A549 (cell line): ENCODE data around the gene PTGER4. TPM values are rescaled to one million over a fixed set of nuclear protein-coding genes. Genes with fewer than 3 reads are reported as not detected.
A peak's percentile ranks its signal among the peaks of the same experiment; 100 is the strongest.

Experiments used
- ATAC-seq, 2 experiments: fragments of 200-7000 bp in 1 of 2; fragments of >200 bp in 1 of 2; cut with Nextera tagmentation in 1 of 2; cut with Tn5 transposase in 1 of 2; 3 replicates each; pipeline versions ENCODE4 v1.8.0 to v1.9.1; 2018 to 2020; ENCODE audit warnings: mild to moderate bottlenecking in 1 of 2, moderate library complexity in 1 of 2
- CTCF ChIA-PET: fragments of 300-600 bp; sonication (Branson Sonifier 250); formaldehyde crosslinking; extraction: SDS; loops from one replicate; lab custom pipeline; 2021; ENCODE audit warnings: antibody characterized with exemption, inconsistent platforms; lab: Yijun Ruan, JAX
- POLR2A ChIA-PET: fragments of 350-600 bp; formaldehyde crosslinking; extraction: SDS; loops from one replicate; lab custom pipeline; 2021; ENCODE audit warnings: antibody characterized with exemption, inconsistent platforms; lab: Yijun Ruan, JAX
- DNase-seq, 2 experiments: peaks; one replicate each; pipeline versions ENCODE4 v3.0.0 to v3.0.0-alpha.2; 2011 to 2016; ENCODE audit warnings: low read depth in 1 of 2, low spot score in 1 of 2
- FAIRE-seq: peaks from 2 replicates; lab custom pipeline; 2011; peaks lifted over from hg19 to GRCh38; lab: Jason Lieb, UNC
- H3K27ac ChIP-seq, 2 experiments: fragments of >200 bp; sonication (Bioruptor Twin); formaldehyde crosslinking; 3 replicates each; pipeline ENCODE4 v1.5.1; 2016 to 2017
- H3K4me1 ChIP-seq: fragments of >200 bp; sonication (Bioruptor Twin); formaldehyde crosslinking; 3 replicates; pipeline ENCODE4 v1.6.1; 2016
- H3K4me2 ChIP-seq: fragments of >200 bp; sonication (Bioruptor Twin); formaldehyde crosslinking; 3 replicates; pipeline ENCODE4 v1.6.1; 2016
- H3K4me3 ChIP-seq: fragments of >200 bp; sonication (Bioruptor Twin); formaldehyde crosslinking; 3 replicates; pipeline ENCODE4 v1.5.1; 2016
- H3K9me3 ChIP-seq: fragments of >200 bp; sonication (Bioruptor Twin); formaldehyde crosslinking; 3 replicates; pipeline ENCODE4 v1.6.1; 2016
- BCL3 ChIP-seq: fragments of >200 bp; sonication (Bioruptor Twin); formaldehyde crosslinking; IDR thresholded peaks from 3 replicates; pipeline ENCODE4 v1.6.1; 2016
- CBX2 ChIP-seq: fragments of 200-600 bp; sonication (generic); IDR thresholded peaks from 2 replicates; pipeline ENCODE4 v1.6.1; 2016; ENCODE audit warnings: low read depth, mild to moderate bottlenecking, borderline replicate concordance
- CBX8 ChIP-seq: fragments of 200-600 bp; sonication (generic); IDR thresholded peaks from 2 replicates; pipeline ENCODE4 v1.6.1; 2016
- CHD2 ChIP-seq: fragments of 150-350 bp; IDR thresholded peaks from 2 replicates; pipeline ENCODE4 v1.6.1; 2014; ENCODE audit warnings: low read length; ENCODE audit not compliant: partially characterized antibody
- CTCF ChIP-seq: fragments of >200 bp; sonication (Bioruptor Twin); formaldehyde crosslinking; IDR thresholded peaks from 3 replicates; pipeline ENCODE4 v1.5.1; 2016
- ELK1 ChIP-seq: fragments of 150-350 bp; IDR thresholded peaks from 2 replicates; pipeline ENCODE4 v1.6.1; 2014; ENCODE audit warnings: low read depth, mild to moderate bottlenecking, low read length
- GATA3 ChIP-seq: IDR thresholded peaks from 2 replicates; pipeline ENCODE4 v1.6.1; 2012; ENCODE audit warnings: borderline replicate concordance
- HEYL ChIP-seq: fragments of 250-450 bp; sonication (Bioruptor Pico); IDR thresholded peaks from 2 replicates; pipeline ENCODE4 v1.8.0; 2021; ENCODE audit warnings: mild to moderate bottlenecking, moderate library complexity
- HMGXB4 ChIP-seq: fragments of 250-450 bp; sonication (Bioruptor Pico); IDR thresholded peaks from 2 replicates; pipeline ENCODE4 v1.5.0; 2021; ENCODE audit warnings: mild to moderate bottlenecking, moderate library complexity, borderline replicate concordance
- KDM5A ChIP-seq: fragments of 200-600 bp; sonication (generic); IDR thresholded peaks from 2 replicates; pipeline ENCODE4 v1.6.1; 2016; ENCODE audit warnings: antibody characterized with exemption, mild to moderate bottlenecking
- NFE2L2 ChIP-seq: fragments of 150-350 bp; conservative IDR thresholded peaks from 2 replicates; pipeline ENCODE4 v1.6.1; 2014; ENCODE audit warnings: low read length
- POLR2A ChIP-seq: IDR thresholded peaks from 2 replicates; pipeline ENCODE4 v1.6.1; 2012; ENCODE audit warnings: mild to moderate bottlenecking, low read length
- RAD21 ChIP-seq, 2 experiments: fragments of >200 bp in 1 of 2; sonication (Bioruptor Twin) in 1 of 2; formaldehyde crosslinking in 1 of 2; IDR thresholded peaks in 1 of 2; conservative IDR thresholded peaks in 1 of 2; 2 replicates in 1 of 2; 3 replicates in 1 of 2; pipeline ENCODE4 v1.6.1; 2012 to 2018; ENCODE audit warnings: inconsistent platforms in 1 of 2
- REST ChIP-seq: fragments of 200-600 bp; sonication (generic); IDR thresholded peaks from 2 replicates; pipeline ENCODE4 v1.6.1; 2016; ENCODE audit warnings: antibody characterized with exemption, mild to moderate bottlenecking, moderate library complexity
- RFX5 ChIP-seq: fragments of 450-650 bp; IDR thresholded peaks from 2 replicates; pipeline ENCODE4 v1.7.1; 2014; ENCODE audit warnings: antibody characterized with exemption, mild to moderate bottlenecking, moderate library complexity
- SMC3 ChIP-seq: fragments of >200 bp; sonication (Bioruptor Twin); formaldehyde crosslinking; IDR thresholded peaks from 3 replicates; pipeline ENCODE4 v1.6.1; 2018; ENCODE audit warnings: inconsistent platforms
- SREBF2 ChIP-seq: fragments of 450-650 bp; IDR thresholded peaks from 2 replicates; pipeline ENCODE4 v1.6.1; 2014; ENCODE audit warnings: mild to moderate bottlenecking, moderate library complexity
- whole genome bisulfite sequencing: methylation state at CpG from one replicate; pipeline ENCODE4 v1.1.6; 2017; ENCODE audit errors: missing lambda C conversion rate; 5-methylcytosine and 5-hydroxymethylcytosine counted together
- polyA plus RNA-seq, 4 experiments: library from polyadenylated mRNA; depleted of rRNA in 3 of 4; stranded (reverse); fragments of >200 nt; fragmentation: RNase III in 1 of 4; extraction: RNeasy Plus Mini Kit Qiagen cat#74134 plus additional on column Dnase treatment in 1 of 4; gene quantifications; 2 replicates in 3 of 4; 3 replicates in 1 of 4; pipeline ENCODE4 v1.2.3, GENCODE V29; 2011 to 2017

The PTGER4 gene
- polyA plus RNA-seq, 2 of the 4 experiments (the other 2 are of a cell fraction), result 0.54 to 0.89 TPM

GRCh38 chr5:40714001-40714400 lies 34.3 kb downstream of the PTGER4 start:
- DNase-seq, result no peak
- POLR2A ChIA-PET, result no interaction called here
- Histone ChIP-seq H3K9me3 (no peaks in the 10 kb centered on the region), H3K4me2 (no peak overlapping the region), H3K27ac (no peak overlapping the region), H3K4me3 (no peak overlapping the region), H3K4me1 (peaks cover 6% of the 10 kb centered on the region; the same call in 1 of the 3 replicates)
- TF ChIP-seq CHD2, result no peak
- no peak for TF ChIP-seq ELK1
- TF ChIP-seq HMGXB4 (CRISPR knock-in tag), result no peak
- no peak for TF ChIP-seq RFX5
- no peak for TF ChIP-seq NFE2L2
- no peak for TF ChIP-seq RAD21 (conservative IDR thresholded peaks at IDR 0.05 in 1 of 2, IDR thresholded peaks at IDR 0.05 in 1 of 2)
- no peak for TF ChIP-seq HEYL (CRISPR knock-in tag)
- no peak for TF ChIP-seq SREBF2
- TF ChIP-seq REST, result no peak
- no peak for TF ChIP-seq POLR2A
- no peak for TF ChIP-seq GATA3
- no peak for TF ChIP-seq KDM5A
- TF ChIP-seq BCL3, result no peak
- TF ChIP-seq CBX2, result no peak
- CTCF ChIA-PET, result interaction anchor here (1.0 to 1.1 kb wide), 3 partner anchors 23 to 1117 kb away, joined by 3 to 4 read pairs (median 3); no protein-coding TSS in a partner anchor
- no peak for ATAC-seq
- FAIRE-seq, result no peak

GRCh38 chr5:40716000-40716399 lies 36.3 kb downstream of the PTGER4 start:
- FAIRE-seq (peak; percentile 89), DNase-seq (peak in 1 of 2 experiments; percentile 28), ATAC-seq (peak; percentile 80 to 84)
- TF ChIP-seq CBX8, result no peak
- TF ChIP-seq BCL3, result no peak
- peak; percentile 29 to 41; a peak in 2 of 5 replicates for TF ChIP-seq RAD21 (conservative IDR thresholded peaks at IDR 0.05 in 1 of 2, IDR thresholded peaks at IDR 0.05 in 1 of 2)
- TF ChIP-seq CTCF, result peak; percentile 33; the same call in 2 of the 3 replicates
- peak; percentile 48 for TF ChIP-seq SMC3
- POLR2A ChIA-PET, result no interaction called here
- Histone ChIP-seq H3K4me2 (no peak overlapping the region), H3K4me3 (no peak overlapping the region), H3K9me3 (no peaks in the 10 kb centered on the region), H3K27ac (no peak overlapping the region), H3K4me1 (peaks cover 6% of the 10 kb centered on the region; the same call in 1 of the 3 replicates)
- CTCF ChIA-PET, result interaction anchor here (0.9 to 1.0 kb wide), 3 partner anchors 9 to 1002 kb away, joined by 3 to 4 read pairs (median 3); no protein-coding TSS in a partner anchor
- 62% methylated on average over 2 of the region's 2 CpGs for WGBS
